ENCODE data around the gene DCP1A.
A peak's percentile ranks its signal among the peaks of the same experiment; 100 is the strongest.

- TF ChIP-seq RAD21 (IDR thresholded peaks at IDR 0.05; ENCODE audit: low read length), result no peak
- TF ChIP-seq CTCF (IDR thresholded peaks at IDR 0.05), result no peak
- TF ChIP-seq MAX (IDR thresholded peaks at IDR 0.05; ENCODE audit: low read depth), result peak; percentile 69; the same call in 1 of the 2 replicates
- 0 out of 2 replicates have a peak, but pooled peaks have one; percentile 41 for TF ChIP-seq SIN3A (IDR thresholded peaks at IDR 0.05; ENCODE audit: borderline replicate concordance, low read depth, low read length)
- TF ChIP-seq REST (IDR thresholded peaks at IDR 0.05; ENCODE audit: low read depth, low read length), result peak; percentile 89
- no peak for TF ChIP-seq EZH2phosphoT487 (IDR thresholded peaks at IDR 0.05; ENCODE audit: borderline replicate concordance, low read depth)
- peak; percentile 47; the same call in 1 of the 2 replicates for TF ChIP-seq TAF1 (IDR thresholded peaks at IDR 0.05; ENCODE audit: borderline replicate concordance, low read depth, low read length)
Observed at GRCh38 chr3:53255775-53256703, 91.3 kb downstream of the DCP1A start, which contains the start of gene TKT.

All from SK-N-SH (cell line).